22Rv1 (cell line): ENCODE measurements around the gene AK9.

ENCODE experiments used
- ZFX ChIP-seq: fragments of 450-650 bp; IDR thresholded peaks from 2 replicates; pipeline ENCODE4 v1.6.1; 2017; ENCODE audit warnings: antibody characterized with exemption, borderline replicate concordance
- TF ChIP-seq, protein P1 (sequence below): fragments of 450-650 bp; IDR thresholded peaks from 2 replicates; pipeline ENCODE4 v1.5.1; 2017; ENCODE audit warnings: mild to moderate bottlenecking

DNA sequence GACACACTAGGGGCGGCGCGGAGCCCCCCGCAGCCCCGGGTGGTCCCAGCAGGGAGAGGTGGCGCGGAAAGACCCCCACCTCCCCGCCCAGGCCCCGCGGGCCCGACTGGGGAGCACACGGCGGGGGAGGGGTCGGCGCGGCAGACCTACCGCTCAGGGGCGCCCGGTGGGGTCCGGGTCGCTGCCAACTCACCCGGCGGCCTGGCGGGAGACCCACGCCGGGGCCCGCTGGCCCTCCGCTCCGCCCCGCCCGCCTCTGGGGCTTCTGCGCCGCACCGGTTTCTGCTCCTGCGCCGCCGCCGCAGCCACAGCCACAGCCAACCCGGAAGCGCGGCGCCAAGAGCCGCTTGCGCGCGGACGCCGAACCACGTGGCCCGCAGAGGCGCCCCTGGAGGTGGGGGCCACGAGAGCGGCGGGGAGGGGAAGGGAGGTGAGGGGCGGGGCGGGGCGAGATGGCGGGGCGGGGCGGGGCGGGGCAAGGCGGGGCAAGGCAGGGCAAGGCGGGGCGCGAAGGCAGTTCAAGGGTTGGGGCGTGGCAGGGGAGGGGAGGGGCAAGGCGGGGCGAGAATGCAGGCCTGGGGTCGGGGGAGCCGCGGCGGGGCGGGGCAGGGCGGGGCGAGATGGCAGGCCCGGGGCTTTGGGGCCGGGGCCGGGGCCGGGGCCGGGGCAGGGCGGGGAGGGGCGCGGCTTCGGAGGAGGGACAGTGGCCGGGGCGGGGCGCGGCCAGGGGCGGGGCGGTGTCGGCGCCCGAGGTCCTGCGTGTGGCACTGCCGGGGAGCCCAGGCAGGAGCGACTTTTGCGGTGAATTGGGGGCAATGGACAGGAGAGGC lies 207.9 kb downstream of the AK9 start, which contains the start of gene ZBTB24:
- TF ChIP-seq, protein P1, sequence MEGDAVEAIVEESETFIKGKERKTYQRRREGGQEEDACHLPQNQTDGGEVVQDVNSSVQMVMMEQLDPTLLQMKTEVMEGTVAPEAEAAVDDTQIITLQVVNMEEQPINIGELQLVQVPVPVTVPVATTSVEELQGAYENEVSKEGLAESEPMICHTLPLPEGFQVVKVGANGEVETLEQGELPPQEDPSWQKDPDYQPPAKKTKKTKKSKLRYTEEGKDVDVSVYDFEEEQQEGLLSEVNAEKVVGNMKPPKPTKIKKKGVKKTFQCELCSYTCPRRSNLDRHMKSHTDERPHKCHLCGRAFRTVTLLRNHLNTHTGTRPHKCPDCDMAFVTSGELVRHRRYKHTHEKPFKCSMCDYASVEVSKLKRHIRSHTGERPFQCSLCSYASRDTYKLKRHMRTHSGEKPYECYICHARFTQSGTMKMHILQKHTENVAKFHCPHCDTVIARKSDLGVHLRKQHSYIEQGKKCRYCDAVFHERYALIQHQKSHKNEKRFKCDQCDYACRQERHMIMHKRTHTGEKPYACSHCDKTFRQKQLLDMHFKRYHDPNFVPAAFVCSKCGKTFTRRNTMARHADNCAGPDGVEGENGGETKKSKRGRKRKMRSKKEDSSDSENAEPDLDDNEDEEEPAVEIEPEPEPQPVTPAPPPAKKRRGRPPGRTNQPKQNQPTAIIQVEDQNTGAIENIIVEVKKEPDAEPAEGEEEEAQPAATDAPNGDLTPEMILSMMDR, result no peak
- TF ChIP-seq ZFX, result no peak
